Naive thymus-derived CD4-positive, alpha-beta T cell (primary cell): ENCODE data around the gene CMIP. TPM values are rescaled to one million over a fixed set of nuclear protein-coding genes. Genes with fewer than 3 reads are reported as not detected.

ENCODE experiments used
- ATAC-seq: fragments of 150-1000 bp; cut with Tn5 transposase; 2 replicates; pipeline ENCODE4 v1.10.0; 2021; ENCODE audit warnings: mild to moderate bottlenecking, moderate library complexity
- CTCF ChIA-PET: fragments of 350-600 bp; sonication (Branson Sonifier 250); formaldehyde crosslinking; loops from one replicate; lab custom pipeline; 2021; ENCODE audit warnings: antibody characterized with exemption; lab: Charles Lee
- POLR2A ChIA-PET: fragments of 350-600 bp; sonication (Branson Sonifier 250); formaldehyde crosslinking; loops from one replicate; lab custom pipeline; 2021; ENCODE audit warnings: antibody characterized with exemption, inconsistent platforms; lab: Charles Lee
- DNase-seq, 9 donors: peaks; one replicate each; pipeline versions ENCODE4 v3.0.0 to v3.0.0-alpha.2; 2020 to 2022; ENCODE audit warnings: mixed read lengths in 1 of 9
- H3K27ac ChIP-seq: one replicate; pipeline ENCODE4 v1.7.0; 2013; ENCODE audit warnings: mild to moderate bottlenecking, low read depth, low read length, moderate library complexity
- H3K27me3 ChIP-seq, 2 donors: one replicate each; pipeline ENCODE4 v1.7.0; 2013; ENCODE audit warnings: low read length in 2 of 2, mild to moderate bottlenecking in 2 of 2, moderate library complexity in 2 of 2; ENCODE audit not compliant: control insufficient read depth in 2 of 2, insufficient read depth in 2 of 2
- H3K36me3 ChIP-seq, 3 experiments: 1 replicate in 2 of 3; 2 replicates in 1 of 3; pipeline ENCODE4 v1.7.0; 2013; ENCODE audit warnings: low read length in 3 of 3, mild to moderate bottlenecking in 3 of 3, moderate library complexity in 1 of 3; ENCODE audit not compliant: insufficient read depth in 3 of 3, control insufficient read depth in 2 of 3
- H3K4me1 ChIP-seq, 2 donors: one replicate each; pipeline ENCODE4 v1.7.0; 2013; ENCODE audit warnings: low read length in 2 of 2, mild to moderate bottlenecking in 2 of 2, moderate library complexity in 1 of 2; ENCODE audit not compliant: control insufficient read depth in 2 of 2, insufficient read depth in 2 of 2
- H3K4me3 ChIP-seq: 2 replicates; pipeline ENCODE4 v1.7.0; 2013; ENCODE audit warnings: mild to moderate bottlenecking, low read length
- H3K9me3 ChIP-seq, 3 experiments: 1 replicate in 2 of 3; 2 replicates in 1 of 3; pipeline ENCODE4 v1.7.0; 2013; ENCODE audit warnings: low read length in 3 of 3; ENCODE audit not compliant: control insufficient read depth in 2 of 3
- H3K27ac Mint-ChIP-seq, 9 donors: one replicate each; pipeline ENCODE4 v1.8.0; 2020 to 2022; ENCODE audit warnings: mixed read lengths in 9 of 9, mild to moderate bottlenecking in 8 of 9, moderate library complexity in 5 of 9, inconsistent platforms in 2 of 9
- H3K27me3 Mint-ChIP-seq, 5 donors: one replicate each; pipeline ENCODE4 v1.8.0; 2021 to 2022; ENCODE audit warnings: mixed read lengths in 5 of 5, mild to moderate bottlenecking in 1 of 5
- H3K36me3 Mint-ChIP-seq, 5 donors: one replicate each; pipeline ENCODE4 v1.8.0; 2020 to 2022; ENCODE audit warnings: mixed read lengths in 5 of 5, mild to moderate bottlenecking in 3 of 5, inconsistent platforms in 1 of 5
- H3K4me1 Mint-ChIP-seq, 7 donors: one replicate each; pipeline ENCODE4 v1.8.0; 2020 to 2022; ENCODE audit warnings: mixed read lengths in 7 of 7, mild to moderate bottlenecking in 3 of 7, inconsistent platforms in 1 of 7
- H3K4me3 Mint-ChIP-seq, 10 donors: one replicate each; pipeline ENCODE4 v1.8.0; 2020 to 2022; ENCODE audit warnings: mild to moderate bottlenecking in 10 of 10, mixed read lengths in 10 of 10, moderate library complexity in 6 of 10, inconsistent platforms in 2 of 10
- H3K9me3 Mint-ChIP-seq, 11 donors: one replicate each; pipeline ENCODE4 v1.8.0; 2020 to 2022; ENCODE audit warnings: mixed read lengths in 11 of 11, mild to moderate bottlenecking in 4 of 11, inconsistent platforms in 1 of 11, moderate library complexity in 1 of 11
- intact Hi-C, 2 donors: fragments of 100-400 bp; cut with micrococcal nuclease; formaldehyde crosslinking; loops; one replicate each; pipeline ENCODE4 v1.15.1; 2023
- polyA plus RNA-seq, 2 donors: library from polyadenylated mRNA; unstranded; fragments of 300-500 nt; fragmentation: Illumina TruSeq; gene quantifications; one replicate each; pipeline ENCODE4 v1.2.3, GENCODE V29; 2021
- total RNA-seq, 6 experiments: library from RNA in 5 of 6; stranded (reverse) in 5 of 6; gene quantifications; 1 replicate in 5 of 6; 2 replicates in 1 of 6; pipeline ENCODE4 v1.2.3 and lab custom pipeline; 2021 to 2026

The CMIP gene
- total and polyA plus RNA-seq, 7 experiments from 2014 or later, result 0.66 to 75.4 (median 34.3) TPM

- ChIA-PET CTCF (no interaction called here), POLR2A (no interaction called here)
- peaks cover 0 to 14% (median 7%) of the 10 kb centered on the region in 5 donors for H3K36me3 Mint-ChIP-seq
- H3K9me3 Mint-ChIP-seq, result peaks cover 0 to 2% (median 0%) of the 10 kb centered on the region in 11 donors
- H3K27ac Mint-ChIP-seq, result peak overlapping the region in 1 of 9 donors; percentile 63
- intact Hi-C loops, result no loop called here
- Histone ChIP-seq H3K27me3 (no peaks in the 10 kb centered on the region), H3K4me1 (peaks cover 0 to 2% of the 10 kb centered on the region in 2 donors), H3K9me3 (no peaks in the 10 kb centered on the region), H3K4me3 (no peak overlapping the region), H3K36me3 (peaks cover 0 to 13% (median 0%) of the 10 kb centered on the region in 3 experiments), H3K27ac (no peak overlapping the region)
- ATAC-seq, result no peak
- H3K4me3 Mint-ChIP-seq, result no peak overlapping the region
- DNase-seq, result no peak
- H3K27me3 Mint-ChIP-seq, result no peaks in the 10 kb centered on the region
- H3K4me1 Mint-ChIP-seq, result peaks cover 10 to 31% (median 12%) of the 10 kb centered on the region in 7 donors
Measured at GRCh38 chr16:81515281-81515680, 70.7 kb downstream of the CMIP start.

- Histone ChIP-seq H3K36me3 (peaks cover 0 to 13% (median 0%) of the 10 kb centered on the region in 3 experiments), H3K9me3 (no peaks in the 10 kb centered on the region), H3K4me3 (no peak overlapping the region), H3K4me1 (peaks cover 0 to 6% of the 10 kb centered on the region in 2 donors), H3K27me3 (no peaks in the 10 kb centered on the region), H3K27ac (no peak overlapping the region)
- H3K27ac Mint-ChIP-seq, result peak overlapping the region in 1 of 9 donors; percentile 48
- ATAC-seq, result no peak
- peaks cover 14 to 36% (median 16%) of the 10 kb centered on the region in 7 donors for H3K4me1 Mint-ChIP-seq
- H3K36me3 Mint-ChIP-seq, result peaks cover 0 to 14% (median 6%) of the 10 kb centered on the region in 5 donors
- intact Hi-C loops, result no loop called here
- ChIA-PET CTCF (no interaction called here), POLR2A (no interaction called here)
- DNase-seq, result no peak
- no peaks in the 10 kb centered on the region for H3K27me3 Mint-ChIP-seq
- peaks cover 0 to 2% (median 0%) of the 10 kb centered on the region in 11 donors for H3K9me3 Mint-ChIP-seq
- no peak overlapping the region for H3K4me3 Mint-ChIP-seq
Measured at GRCh38 chr16:81515721-81516120, 71.1 kb downstream of the CMIP start.

GRCh38 chr16:81516478-81517149 lies 72.0 kb downstream of the CMIP start:
- H3K4me1 ChIP-seq, result peaks cover 7 to 14% of the 10 kb centered on the region in 2 donors
- H3K27ac Mint-ChIP-seq, result peak overlapping the region in 2 of 9 donors; percentile 48 to 79
- H3K4me3 Mint-ChIP-seq, result no peak overlapping the region

GRCh38 chr16:81517150-81517499 lies 72.5 kb downstream of the CMIP start:
- H3K9me3 ChIP-seq, result no peaks in the 10 kb centered on the region
- Mint-ChIP-seq H3K36me3 (peaks cover 0 to 10% (median 7%) of the 10 kb centered on the region in 5 donors), H3K27ac (no peak overlapping the region), H3K4me3 (no peak overlapping the region), H3K9me3 (peaks cover 0 to 2% (median 0%) of the 10 kb centered on the region in 11 donors), H3K4me1 (peaks cover 20 to 50% (median 26%) of the 10 kb centered on the region in 7 donors), H3K27me3 (no peaks in the 10 kb centered on the region)
- H3K4me3 ChIP-seq, result no peak overlapping the region
- peaks cover 7 to 19% of the 10 kb centered on the region in 2 donors for H3K4me1 ChIP-seq
- intact Hi-C loops, result no loop called here
- ATAC-seq (no peak), DNase-seq (no peak)
- H3K36me3 ChIP-seq, result peaks cover 0 to 13% (median 0%) of the 10 kb centered on the region in 3 experiments
- H3K27ac ChIP-seq, result no peak overlapping the region
- POLR2A ChIA-PET, result no interaction called here
- H3K27me3 ChIP-seq, result no peaks in the 10 kb centered on the region
- CTCF ChIA-PET, result no interaction called here

More at GRCh38 chr16:81516478-81517149, 72.0 kb downstream of the CMIP start:
- H3K27ac ChIP-seq, result no peak overlapping the region
- DNase-seq (no peak), ATAC-seq (no peak)
- no peak overlapping the region for H3K4me3 ChIP-seq
- CTCF ChIA-PET, result no interaction called here
- H3K36me3 Mint-ChIP-seq, result peaks cover 0 to 10% (median 5%) of the 10 kb centered on the region in 5 donors
- no peaks in the 10 kb centered on the region for H3K9me3 ChIP-seq
- peaks cover 0 to 13% (median 0%) of the 10 kb centered on the region in 3 experiments for H3K36me3 ChIP-seq
- H3K4me1 Mint-ChIP-seq, result peaks cover 17 to 45% (median 25%) of the 10 kb centered on the region in 7 donors
- H3K27me3 Mint-ChIP-seq, result no peaks in the 10 kb centered on the region
- POLR2A ChIA-PET, result no interaction called here
- intact Hi-C loops, result no loop called here
- H3K27me3 ChIP-seq, result no peaks in the 10 kb centered on the region
- H3K9me3 Mint-ChIP-seq, result peaks cover 0 to 2% (median 0%) of the 10 kb centered on the region in 11 donors

- Mint-ChIP-seq H3K36me3 (peaks cover 0 to 10% (median 7%) of the 10 kb centered on the region in 5 donors), H3K4me1 (peaks cover 19 to 56% (median 25%) of the 10 kb centered on the region in 7 donors), H3K27me3 (no peaks in the 10 kb centered on the region), H3K9me3 (peaks cover 0 to 2% (median 0%) of the 10 kb centered on the region in 11 donors), H3K27ac (no peak overlapping the region), H3K4me3 (no peak overlapping the region)
- Histone ChIP-seq H3K4me1 (peaks cover 7 to 26% of the 10 kb centered on the region in 2 donors), H3K36me3 (peaks cover 0 to 13% (median 0%) of the 10 kb centered on the region in 3 experiments), H3K27ac (no peak overlapping the region), H3K27me3 (no peaks in the 10 kb centered on the region), H3K9me3 (no peaks in the 10 kb centered on the region), H3K4me3 (no peak overlapping the region)
- DNase-seq, result no peak
- CTCF ChIA-PET, result no interaction called here
- intact Hi-C loops, result no loop called here
- POLR2A ChIA-PET, result no interaction called here
- ATAC-seq, result no peak
Measured at GRCh38 chr16:81517629-81518438, 73.2 kb downstream of the CMIP start.

- Histone ChIP-seq H3K27ac (no peak overlapping the region), H3K4me3 (no peak overlapping the region), H3K27me3 (no peaks in the 10 kb centered on the region), H3K36me3 (peaks cover 0 to 13% (median 0%) of the 10 kb centered on the region in 3 experiments), H3K4me1 (peaks cover 7 to 31% of the 10 kb centered on the region in 2 donors), H3K9me3 (no peaks in the 10 kb centered on the region)
- no peak overlapping the region for H3K4me3 Mint-ChIP-seq
- no peaks in the 10 kb centered on the region for H3K27me3 Mint-ChIP-seq
- DNase-seq (no peak), ATAC-seq (no peak)
- POLR2A ChIA-PET, result no interaction called here
- H3K9me3 Mint-ChIP-seq, result peaks cover 0 to 2% (median 0%) of the 10 kb centered on the region in 11 donors
- H3K4me1 Mint-ChIP-seq, result peaks cover 17 to 59% (median 23%) of the 10 kb centered on the region in 7 donors
- peak overlapping the region in 2 of 9 donors; percentile 73 to 75 for H3K27ac Mint-ChIP-seq
- CTCF ChIA-PET, result no interaction called here
- intact Hi-C loops, result no loop called here
- peaks cover 0 to 13% (median 7%) of the 10 kb centered on the region in 5 donors for H3K36me3 Mint-ChIP-seq
Measured at GRCh38 chr16:81518439-81518757, 73.8 kb downstream of the CMIP start.
